ENCODE measurements around the gene MTMR3.

MTMR3 gene

DNA sequence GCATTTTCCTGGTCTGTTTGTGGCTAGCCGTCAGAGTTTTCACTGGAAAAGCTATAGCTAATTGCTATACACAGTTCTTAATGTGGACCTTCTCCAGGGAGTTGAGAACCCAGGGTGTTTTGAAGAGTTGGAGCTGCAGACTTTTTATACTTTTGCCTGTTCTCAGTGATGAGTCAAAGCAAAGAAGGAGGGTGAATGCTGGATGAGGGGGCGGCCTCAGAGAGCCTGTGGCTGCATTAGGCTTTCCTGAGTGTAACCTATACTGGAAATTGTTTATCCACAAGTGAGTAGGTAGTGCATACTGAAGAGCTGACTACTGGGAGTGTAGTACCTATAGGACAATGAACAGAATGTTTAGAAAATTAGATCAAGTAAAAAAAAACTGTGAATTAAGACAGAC, 117.6 kb downstream of the MTMR3 start:
- Histone ChIP-seq H4K8ac (ENCODE audit: low read depth, low read length) (no peak overlapping the region), H3K79me2 (ENCODE audit: control insufficient read depth, insufficient read depth, low read length) (no peaks in the 10 kb centered on the region), H3K4ac (ENCODE audit: low read depth, low read length) (no peak overlapping the region)

GRCh38 chr22:30001459-30001858, 118.5 kb downstream of the MTMR3 start:
- Histone ChIP-seq H3K4ac (ENCODE audit: low read depth, low read length) (no peak overlapping the region), H3K79me2 (ENCODE audit: control insufficient read depth, insufficient read depth, low read length) (no peaks in the 10 kb centered on the region), H4K5ac (ENCODE audit: low read length) (no peak overlapping the region), H3K18ac (ENCODE audit: low read length) (no peak overlapping the region), H3K4me3 (ENCODE audit: low read length) (no peak overlapping the region), H3K27ac (ENCODE audit: low read depth, low read length) (no peak overlapping the region), H2BK120ac (ENCODE audit: low read depth, low read length) (no peak overlapping the region), H4K8ac (ENCODE audit: low read depth, low read length) (no peak overlapping the region), H2AK5ac (ENCODE audit: low read length) (no peak overlapping the region), H3K36me3 (ENCODE audit: control insufficient read depth, insufficient read depth, low read length) (no peaks in the 10 kb centered on the region), H3K4me2 (ENCODE audit: low read length) (no peak overlapping the region), H2BK5ac (ENCODE audit: low read length) (no peak overlapping the region), H3K79me1 (ENCODE audit: low read length) (no peaks in the 10 kb centered on the region), H3K23ac (ENCODE audit: low read length) (no peak overlapping the region), H2BK15ac (replicated peaks; ENCODE audit: low read depth) (no peak overlapping the region), H3K56ac (ENCODE audit: low read length) (no peak overlapping the region), H3K27me3 (ENCODE audit: insufficient read depth, low read length, poor library complexity) (no peaks in the 10 kb centered on the region), H3K4me1 (ENCODE audit: control insufficient read depth, low read depth, low read length) (no peaks in the 10 kb centered on the region), H3K9ac (ENCODE audit: low read length) (no peak overlapping the region)
- DNase-seq: no peak
- WGBS (ENCODE audit: extremely low coverage, insufficient coverage, low lambda C conversion rate): no CpG with 5 or more reads among the region's 3 CpGs

More for the DNA sequence above, 117.6 kb downstream of the MTMR3 start:
- Histone ChIP-seq H4K5ac (ENCODE audit: low read length) (no peak overlapping the region), H3K18ac (ENCODE audit: low read length) (no peak overlapping the region), H3K4me1 (ENCODE audit: control insufficient read depth, low read depth, low read length) (no peaks in the 10 kb centered on the region), H3K27me3 (ENCODE audit: insufficient read depth, low read length, poor library complexity) (no peaks in the 10 kb centered on the region), H2BK15ac (replicated peaks; ENCODE audit: low read depth) (no peak overlapping the region), H3K4me2 (ENCODE audit: low read length) (no peak overlapping the region), H3K56ac (ENCODE audit: low read length) (no peak overlapping the region), H2BK120ac (ENCODE audit: low read depth, low read length) (no peak overlapping the region), H3K27ac (ENCODE audit: low read depth, low read length) (no peak overlapping the region), H2BK5ac (ENCODE audit: low read length) (no peak overlapping the region), H3K23ac (ENCODE audit: low read length) (no peak overlapping the region), H3K79me1 (ENCODE audit: low read length) (no peaks in the 10 kb centered on the region), H2AK5ac (ENCODE audit: low read length) (no peak overlapping the region), H3K36me3 (ENCODE audit: control insufficient read depth, insufficient read depth, low read length) (no peaks in the 10 kb centered on the region), H3K9ac (ENCODE audit: low read length) (no peak overlapping the region), H3K4me3 (ENCODE audit: low read length) (no peak overlapping the region)
- no CpG with 5 or more reads among the region's 2 CpGs for WGBS (ENCODE audit: extremely low coverage, insufficient coverage, low lambda C conversion rate)
- DNase-seq: no peak

GRCh38 chr22:30002861-30003486, 120.0 kb downstream of the MTMR3 start:
- no peaks in the 10 kb centered on the region for H3K4me1 ChIP-seq (ENCODE audit: control insufficient read depth, low read depth, low read length)
- no peak overlapping the region for H3K4ac ChIP-seq (ENCODE audit: low read depth, low read length)
- H3K27ac ChIP-seq (ENCODE audit: low read depth, low read length): no peak overlapping the region
- no peak overlapping the region for H2BK5ac ChIP-seq (ENCODE audit: low read length)
- H2BK15ac ChIP-seq (replicated peaks; ENCODE audit: low read depth): no peak overlapping the region
- H3K56ac ChIP-seq (ENCODE audit: low read length): no peak overlapping the region
- H3K4me2 ChIP-seq (ENCODE audit: low read length): no peak overlapping the region
- H3K27me3 ChIP-seq (ENCODE audit: insufficient read depth, low read length, poor library complexity): no peaks in the 10 kb centered on the region
- no CpG with 5 or more reads among the region's 4 CpGs for WGBS (ENCODE audit: extremely low coverage, insufficient coverage, low lambda C conversion rate)
- no peak overlapping the region for H4K8ac ChIP-seq (ENCODE audit: low read depth, low read length)
- H3K9ac ChIP-seq (ENCODE audit: low read length): no peak overlapping the region
- no peak overlapping the region for H3K4me3 ChIP-seq (ENCODE audit: low read length)
- H3K23ac ChIP-seq (ENCODE audit: low read length): no peak overlapping the region
- no peak for DNase-seq
- H3K18ac ChIP-seq (ENCODE audit: low read length): no peak overlapping the region
- no peak overlapping the region for H4K5ac ChIP-seq (ENCODE audit: low read length)
- no peaks in the 10 kb centered on the region for H3K79me2 ChIP-seq (ENCODE audit: control insufficient read depth, insufficient read depth, low read length)
- no peaks in the 10 kb centered on the region for H3K36me3 ChIP-seq (ENCODE audit: control insufficient read depth, insufficient read depth, low read length)
- no peaks in the 10 kb centered on the region for H3K79me1 ChIP-seq (ENCODE audit: low read length)
- no peak overlapping the region for H2AK5ac ChIP-seq (ENCODE audit: low read length)
- H2BK120ac ChIP-seq (ENCODE audit: low read depth, low read length): no peak overlapping the region

- Histone ChIP-seq H3K27me3 (ENCODE audit: insufficient read depth, low read length, poor library complexity) (no peaks in the 10 kb centered on the region), H3K27ac (ENCODE audit: low read depth, low read length) (no peak overlapping the region), H3K56ac (ENCODE audit: low read length) (no peak overlapping the region), H2BK120ac (ENCODE audit: low read depth, low read length) (no peak overlapping the region), H3K9ac (ENCODE audit: low read length) (no peak overlapping the region), H3K4me2 (ENCODE audit: low read length) (no peak overlapping the region), H4K8ac (ENCODE audit: low read depth, low read length) (no peak overlapping the region), H2BK15ac (replicated peaks; ENCODE audit: low read depth) (no peak overlapping the region), H3K4me1 (ENCODE audit: control insufficient read depth, low read depth, low read length) (no peaks in the 10 kb centered on the region), H3K36me3 (ENCODE audit: control insufficient read depth, insufficient read depth, low read length) (no peaks in the 10 kb centered on the region), H2AK5ac (ENCODE audit: low read length) (no peak overlapping the region), H3K79me2 (ENCODE audit: control insufficient read depth, insufficient read depth, low read length) (no peaks in the 10 kb centered on the region), H3K23ac (ENCODE audit: low read length) (no peak overlapping the region), H2BK5ac (ENCODE audit: low read length) (no peak overlapping the region), H3K79me1 (ENCODE audit: low read length) (no peaks in the 10 kb centered on the region), H4K5ac (ENCODE audit: low read length) (no peak overlapping the region), H3K18ac (ENCODE audit: low read length) (no peak overlapping the region), H3K4ac (ENCODE audit: low read depth, low read length) (no peak overlapping the region), H3K4me3 (ENCODE audit: low read length) (no peak overlapping the region)
- DNase-seq: no peak
- no CpG with 5 or more reads among the region's 1 CpG for WGBS (ENCODE audit: extremely low coverage, insufficient coverage, low lambda C conversion rate)
These were observed 121.1 kb downstream of the MTMR3 start for GRCh38 chr22:30004101-30004500.

GRCh38 chr22:30004694-30005093, 121.7 kb downstream of the MTMR3 start:
- Histone ChIP-seq H2BK15ac (replicated peaks; ENCODE audit: low read depth) (no peak overlapping the region), H3K18ac (ENCODE audit: low read length) (no peak overlapping the region), H4K8ac (ENCODE audit: low read depth, low read length) (no peak overlapping the region), H3K79me1 (ENCODE audit: low read length) (no peaks in the 10 kb centered on the region), H3K23ac (ENCODE audit: low read length) (no peak overlapping the region), H2AK5ac (ENCODE audit: low read length) (no peak overlapping the region), H2BK120ac (ENCODE audit: low read depth, low read length) (no peak overlapping the region), H3K27me3 (ENCODE audit: insufficient read depth, low read length, poor library complexity) (no peaks in the 10 kb centered on the region), H4K5ac (ENCODE audit: low read length) (no peak overlapping the region), H2BK5ac (ENCODE audit: low read length) (no peak overlapping the region), H3K4me2 (ENCODE audit: low read length) (no peak overlapping the region), H3K4ac (ENCODE audit: low read depth, low read length) (no peak overlapping the region), H3K4me3 (ENCODE audit: low read length) (no peak overlapping the region), H3K27ac (ENCODE audit: low read depth, low read length) (no peak overlapping the region), H3K79me2 (ENCODE audit: control insufficient read depth, insufficient read depth, low read length) (no peaks in the 10 kb centered on the region), H3K56ac (ENCODE audit: low read length) (no peak overlapping the region), H3K4me1 (ENCODE audit: control insufficient read depth, low read depth, low read length) (no peaks in the 10 kb centered on the region), H3K36me3 (ENCODE audit: control insufficient read depth, insufficient read depth, low read length) (no peaks in the 10 kb centered on the region), H3K9ac (ENCODE audit: low read length) (no peak overlapping the region)
- DNase-seq: peak; percentile 58
- WGBS (ENCODE audit: extremely low coverage, insufficient coverage, low lambda C conversion rate): no CpG with 5 or more reads among the region's 4 CpGs

- H3K27me3 ChIP-seq (ENCODE audit: insufficient read depth, low read length, poor library complexity): no peaks in the 10 kb centered on the region
- H3K4ac ChIP-seq (ENCODE audit: low read depth, low read length): no peak overlapping the region
- H3K27ac ChIP-seq (ENCODE audit: low read depth, low read length): no peak overlapping the region
- no peak overlapping the region for H3K23ac ChIP-seq (ENCODE audit: low read length)
- H2BK120ac ChIP-seq (ENCODE audit: low read depth, low read length): no peak overlapping the region
- H4K8ac ChIP-seq (ENCODE audit: low read depth, low read length): no peak overlapping the region
- no peak overlapping the region for H2BK15ac ChIP-seq (replicated peaks; ENCODE audit: low read depth)
- no CpG with 5 or more reads among the region's 3 CpGs for WGBS (ENCODE audit: extremely low coverage, insufficient coverage, low lambda C conversion rate)
- H3K9ac ChIP-seq (ENCODE audit: low read length): no peak overlapping the region
- no peak overlapping the region for H3K18ac ChIP-seq (ENCODE audit: low read length)
- H3K79me2 ChIP-seq (ENCODE audit: control insufficient read depth, insufficient read depth, low read length): no peaks in the 10 kb centered on the region
- no peak overlapping the region for H3K56ac ChIP-seq (ENCODE audit: low read length)
- no peak overlapping the region for H4K5ac ChIP-seq (ENCODE audit: low read length)
- no peaks in the 10 kb centered on the region for H3K36me3 ChIP-seq (ENCODE audit: control insufficient read depth, insufficient read depth, low read length)
- no peak overlapping the region for H2AK5ac ChIP-seq (ENCODE audit: low read length)
- no peak overlapping the region for H3K4me2 ChIP-seq (ENCODE audit: low read length)
- DNase-seq: peak; percentile 72
- no peak overlapping the region for H3K4me3 ChIP-seq (ENCODE audit: low read length)
- no peaks in the 10 kb centered on the region for H3K79me1 ChIP-seq (ENCODE audit: low read length)
- no peak overlapping the region for H2BK5ac ChIP-seq (ENCODE audit: low read length)
- H3K4me1 ChIP-seq (ENCODE audit: control insufficient read depth, low read depth, low read length): no peaks in the 10 kb centered on the region
These were observed 122.4 kb downstream of the MTMR3 start for GRCh38 chr22:30005213-30005857.
